ENCODE results near the gene XPO1.
A peak's percentile ranks its signal among the peaks of the same experiment; 100 is the strongest.
"Not testable (repeated sequence)": the region's sequence is repeated elsewhere in the genome, so short reads cannot be mapped to it uniquely, and the experiment has no call there.

The XPO1 gene

DNA sequence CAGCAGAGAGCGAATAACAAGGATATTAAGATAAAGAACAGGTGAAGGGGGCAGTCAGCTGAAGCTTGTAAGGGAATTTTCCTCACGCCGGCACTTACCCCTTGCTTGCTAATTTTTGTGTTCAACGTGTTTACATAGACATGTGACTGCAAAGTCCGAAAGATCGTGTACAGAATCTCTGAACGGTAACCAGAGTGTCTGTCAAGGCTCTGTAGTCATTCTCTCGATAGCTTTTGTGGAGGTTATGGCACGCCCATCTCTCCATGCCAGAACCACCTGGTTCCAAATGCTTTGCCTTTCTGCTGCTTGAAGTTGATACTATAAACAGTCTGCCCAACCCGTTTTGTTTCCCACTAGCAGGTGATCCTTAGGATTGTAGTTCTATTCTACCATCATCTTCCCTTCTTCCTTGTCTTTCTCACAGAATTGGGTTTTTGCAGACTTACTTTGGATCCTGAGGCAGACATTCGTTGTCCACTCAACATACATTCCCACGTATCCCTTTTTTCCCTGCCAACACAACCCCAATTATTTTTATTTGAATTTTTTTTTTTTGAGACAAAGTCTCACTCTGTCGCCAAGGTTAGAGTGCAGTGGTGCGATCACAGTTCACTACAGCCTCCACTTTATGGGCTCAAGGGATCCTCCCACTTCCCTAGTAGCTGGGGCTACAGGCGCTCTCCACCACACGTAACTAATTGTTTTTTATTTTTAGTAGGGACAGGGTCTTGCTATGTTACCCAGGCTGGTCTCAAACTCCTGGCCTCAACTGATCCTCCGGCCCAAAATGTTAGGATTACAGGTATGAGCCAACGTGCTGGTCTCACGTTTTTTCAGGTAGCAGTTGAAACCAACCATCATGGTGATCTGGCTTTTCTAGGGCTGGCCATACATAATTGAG is 66.0 kb downstream of the XPO1 start:
- H3K27ac Mint-ChIP-seq = peak overlapping the region; percentile 99
- H3K4me1 Mint-ChIP-seq = peaks cover 22% of the 10 kb centered on the region
- TF ChIP-seq, protein P1, sequence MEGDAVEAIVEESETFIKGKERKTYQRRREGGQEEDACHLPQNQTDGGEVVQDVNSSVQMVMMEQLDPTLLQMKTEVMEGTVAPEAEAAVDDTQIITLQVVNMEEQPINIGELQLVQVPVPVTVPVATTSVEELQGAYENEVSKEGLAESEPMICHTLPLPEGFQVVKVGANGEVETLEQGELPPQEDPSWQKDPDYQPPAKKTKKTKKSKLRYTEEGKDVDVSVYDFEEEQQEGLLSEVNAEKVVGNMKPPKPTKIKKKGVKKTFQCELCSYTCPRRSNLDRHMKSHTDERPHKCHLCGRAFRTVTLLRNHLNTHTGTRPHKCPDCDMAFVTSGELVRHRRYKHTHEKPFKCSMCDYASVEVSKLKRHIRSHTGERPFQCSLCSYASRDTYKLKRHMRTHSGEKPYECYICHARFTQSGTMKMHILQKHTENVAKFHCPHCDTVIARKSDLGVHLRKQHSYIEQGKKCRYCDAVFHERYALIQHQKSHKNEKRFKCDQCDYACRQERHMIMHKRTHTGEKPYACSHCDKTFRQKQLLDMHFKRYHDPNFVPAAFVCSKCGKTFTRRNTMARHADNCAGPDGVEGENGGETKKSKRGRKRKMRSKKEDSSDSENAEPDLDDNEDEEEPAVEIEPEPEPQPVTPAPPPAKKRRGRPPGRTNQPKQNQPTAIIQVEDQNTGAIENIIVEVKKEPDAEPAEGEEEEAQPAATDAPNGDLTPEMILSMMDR (IDR thresholded peaks at IDR 0.05) = no peak
- H3K4me3 Mint-ChIP-seq = peak overlapping the region; percentile 98
- H3K9me3 Mint-ChIP-seq = no peaks in the 10 kb centered on the region
- H3K36me3 Mint-ChIP-seq (ENCODE audit: low read depth) = peaks cover 23% of the 10 kb centered on the region
- no peak for DNase-seq
- no peaks in the 10 kb centered on the region for H3K27me3 Mint-ChIP-seq (ENCODE audit: low read depth, poor library complexity)

DNA sequence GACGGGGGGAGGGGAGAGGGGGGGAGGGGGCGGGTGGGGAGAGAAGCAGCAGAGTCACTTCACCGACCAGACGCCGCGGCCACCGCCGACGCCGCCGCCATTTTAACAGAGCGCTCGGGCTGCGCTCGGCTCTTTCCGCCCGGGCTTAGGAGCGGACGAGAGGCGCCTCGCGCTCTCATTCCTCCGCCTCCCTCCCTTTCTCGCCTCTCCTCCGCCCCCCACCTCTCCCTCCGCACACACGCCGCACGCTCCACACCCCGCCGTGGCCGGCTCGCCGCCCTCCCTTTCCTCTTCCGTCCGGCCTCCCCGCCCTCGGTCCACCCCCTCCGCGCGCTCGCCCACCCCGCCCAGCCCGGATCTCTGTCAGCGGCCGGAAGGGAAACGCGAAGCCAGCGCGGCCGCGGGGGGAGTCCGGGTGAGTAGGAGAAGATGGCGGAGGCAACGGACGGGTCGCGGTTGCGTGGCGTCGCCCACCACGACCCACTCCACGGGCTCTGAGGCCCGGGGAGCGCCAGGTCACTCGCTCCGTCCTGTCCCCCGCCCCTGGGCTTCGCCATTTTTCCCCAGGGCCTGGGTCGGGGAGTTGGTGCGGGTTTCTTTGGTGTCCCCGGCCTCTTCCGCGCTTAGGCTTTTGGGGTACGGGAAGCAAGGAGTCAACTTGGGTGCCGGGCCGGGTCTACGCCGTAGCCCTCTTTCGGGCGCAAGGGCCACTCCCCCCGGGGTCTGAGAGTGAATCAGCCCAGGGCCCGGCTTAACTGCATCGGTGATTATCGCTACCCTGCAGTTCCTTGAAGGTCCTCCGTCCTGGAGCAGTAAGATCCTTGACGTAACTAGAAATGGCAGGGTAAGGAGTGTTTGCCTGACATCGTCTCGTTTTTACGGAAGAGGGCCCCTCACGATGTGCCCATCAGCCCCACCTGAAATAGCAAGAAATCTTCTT is 66.9 kb downstream of the XPO1 start, which contains the start of gene USP34:
Gene USP34 (minus strand): TSS at position 123 of the 940 bp plus-strand sequence. CDS start 395 bp downstream, outside the sequence.
- Mint-ChIP-seq H3K27ac (peak within 1 kb of the TSS; percentile 99), H3K4me3 (peak within 1 kb of the TSS; percentile 98), H3K9me3 (no peaks in the 10 kb centered on the region), H3K27me3 (ENCODE audit: low read depth, poor library complexity) (no peaks in the 10 kb centered on the region), H3K4me1 (peaks cover 22% of the 10 kb centered on the region), H3K36me3 (ENCODE audit: low read depth) (peaks cover 20% of the 10 kb centered on the region)
- peak; percentile 90 for DNase-seq
- TF ChIP-seq, protein P1 (IDR thresholded peaks at IDR 0.05) = no peak

DNA sequence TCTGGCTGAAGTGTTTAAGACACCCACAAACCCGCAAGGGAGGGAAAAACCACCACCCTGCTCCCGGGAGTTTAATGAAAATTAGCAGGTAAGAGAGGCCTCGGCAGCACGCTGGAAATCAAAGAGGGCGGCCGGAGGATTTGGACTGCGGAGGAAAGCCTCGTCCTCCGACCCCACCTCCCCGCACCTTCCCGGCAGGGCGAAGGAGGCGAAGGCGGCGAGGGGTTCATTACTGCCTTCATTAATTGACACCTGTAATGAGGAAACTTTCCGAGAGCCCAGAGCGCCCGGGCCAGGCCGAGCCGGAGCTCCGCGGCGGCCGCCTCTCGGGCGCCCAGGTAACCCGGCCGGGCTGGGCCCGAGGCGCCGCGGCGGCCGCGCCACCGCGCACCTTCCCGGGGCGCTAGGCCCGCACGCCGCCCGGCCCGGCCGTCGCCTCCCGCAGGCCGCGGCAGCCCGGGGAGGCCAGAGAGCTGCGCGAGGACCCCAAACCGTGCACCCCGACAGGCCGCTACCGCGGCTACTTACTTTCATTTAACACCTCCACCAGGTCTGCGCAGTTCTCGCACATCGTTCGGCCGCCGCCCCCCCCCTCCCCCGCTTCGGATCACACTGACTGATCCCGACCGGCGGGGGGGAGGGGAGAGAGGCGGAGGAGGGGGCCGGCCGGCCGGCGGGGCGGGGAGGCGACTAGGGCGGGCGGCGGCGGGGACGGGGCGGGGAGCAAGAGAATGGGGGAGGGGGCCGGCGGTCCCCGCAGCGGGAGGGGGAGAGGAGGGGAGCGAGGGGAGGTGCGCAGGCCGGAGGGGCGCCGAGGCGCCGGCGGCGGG is 67.8 kb downstream of the XPO1 start:
- H3K4me3 Mint-ChIP-seq = peak overlapping the region; percentile 94
- peaks cover 20% of the 10 kb centered on the region for H3K36me3 Mint-ChIP-seq (ENCODE audit: low read depth)
- no peaks in the 10 kb centered on the region for H3K27me3 Mint-ChIP-seq (ENCODE audit: low read depth, poor library complexity)
- H3K4me1 Mint-ChIP-seq = peaks cover 22% of the 10 kb centered on the region
- H3K9me3 Mint-ChIP-seq = no peaks in the 10 kb centered on the region
- DNase-seq = peak; percentile 91
- TF ChIP-seq, protein P1 (IDR thresholded peaks at IDR 0.05) = no peak
- H3K27ac Mint-ChIP-seq = peak overlapping the region; percentile 98

DNA sequence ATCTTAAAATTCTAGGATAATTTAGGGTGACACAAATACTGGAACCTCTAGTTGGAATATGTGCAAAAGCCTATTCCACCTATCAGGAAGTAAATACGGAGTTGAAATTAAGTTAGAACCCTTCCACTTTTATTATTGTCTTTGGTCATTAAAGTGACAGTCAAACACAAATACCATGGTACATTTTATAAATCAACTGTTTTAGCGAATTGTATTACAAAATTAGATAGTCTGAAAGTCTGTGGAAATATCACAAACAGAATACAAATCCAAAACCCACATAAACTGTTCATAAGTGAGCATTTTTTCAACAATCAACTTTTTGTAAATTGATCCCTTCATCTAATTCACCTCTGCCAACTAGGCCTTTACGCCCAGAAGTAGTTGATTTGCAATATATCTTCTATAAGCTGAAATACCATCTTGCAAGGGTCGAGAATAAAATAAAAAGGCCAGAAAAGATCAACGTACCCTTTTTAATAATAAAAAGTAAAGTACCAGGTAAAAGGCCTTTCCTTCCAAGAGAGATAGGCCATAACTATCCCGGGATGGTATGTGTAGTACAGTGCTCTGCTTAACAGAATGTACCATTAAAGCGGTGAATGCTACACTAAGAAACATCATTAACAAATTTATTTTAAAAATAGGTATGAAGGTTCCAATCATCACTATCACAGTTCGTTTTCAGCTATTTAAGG is 68.6 kb downstream of the XPO1 start:
- TF ChIP-seq, protein P1 (IDR thresholded peaks at IDR 0.05) = no peak
- H3K9me3 Mint-ChIP-seq = no peaks in the 10 kb centered on the region
- H3K27me3 Mint-ChIP-seq (ENCODE audit: low read depth, poor library complexity) = no peaks in the 10 kb centered on the region
- peak overlapping the region; percentile 98 for H3K27ac Mint-ChIP-seq
- DNase-seq = no peak
- peaks cover 26% of the 10 kb centered on the region for H3K4me1 Mint-ChIP-seq
- peaks cover 21% of the 10 kb centered on the region for H3K36me3 Mint-ChIP-seq (ENCODE audit: low read depth)
- peak overlapping the region; percentile 94 for H3K4me3 Mint-ChIP-seq

DNA sequence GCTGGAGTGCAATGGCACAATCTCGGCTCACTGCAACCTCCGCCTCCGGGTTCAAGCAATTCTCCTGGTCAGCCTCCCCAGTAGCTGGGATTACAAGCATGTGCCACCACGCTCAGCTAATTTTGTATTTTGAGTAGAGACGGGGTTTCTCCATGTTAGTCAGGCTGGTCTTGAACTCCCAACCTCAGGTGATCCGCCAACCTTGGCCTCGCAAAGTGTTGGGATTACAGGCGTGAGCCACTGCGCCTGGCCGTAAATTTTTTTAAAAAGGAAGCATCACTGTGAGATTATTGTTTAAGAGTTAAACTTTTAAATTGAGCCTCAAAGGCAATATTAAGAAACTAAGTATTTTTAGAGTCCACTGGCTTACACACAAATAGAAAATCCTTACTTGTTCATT is 69.9 kb downstream of the XPO1 start:
- peaks cover 21% of the 10 kb centered on the region for H3K36me3 Mint-ChIP-seq (ENCODE audit: low read depth)
- not testable (repeated sequence) for H3K27ac Mint-ChIP-seq

More for the DNA sequence above, 69.9 kb downstream of the XPO1 start:
- peaks cover 34% of the 10 kb centered on the region for H3K4me1 Mint-ChIP-seq
- not testable (repeated sequence) for DNase-seq; H3K4me3 Mint-ChIP-seq; H3K27me3 Mint-ChIP-seq (ENCODE audit: low read depth, poor library complexity); H3K9me3 Mint-ChIP-seq

Data from nephron progenitor cell (in vitro differentiated cells).